ENCODE data around the gene ELL2. TPM values are rescaled to one million over a fixed set of nuclear protein-coding genes. Genes with fewer than 3 reads are reported as not detected.

Gene ELL2
- total and polyA plus RNA-seq, 2 of the 13 experiments (the other 11 are each of a cell fraction or from before 2014, with no cell fraction given), result 78.9 to 97.1 TPM

DNA sequence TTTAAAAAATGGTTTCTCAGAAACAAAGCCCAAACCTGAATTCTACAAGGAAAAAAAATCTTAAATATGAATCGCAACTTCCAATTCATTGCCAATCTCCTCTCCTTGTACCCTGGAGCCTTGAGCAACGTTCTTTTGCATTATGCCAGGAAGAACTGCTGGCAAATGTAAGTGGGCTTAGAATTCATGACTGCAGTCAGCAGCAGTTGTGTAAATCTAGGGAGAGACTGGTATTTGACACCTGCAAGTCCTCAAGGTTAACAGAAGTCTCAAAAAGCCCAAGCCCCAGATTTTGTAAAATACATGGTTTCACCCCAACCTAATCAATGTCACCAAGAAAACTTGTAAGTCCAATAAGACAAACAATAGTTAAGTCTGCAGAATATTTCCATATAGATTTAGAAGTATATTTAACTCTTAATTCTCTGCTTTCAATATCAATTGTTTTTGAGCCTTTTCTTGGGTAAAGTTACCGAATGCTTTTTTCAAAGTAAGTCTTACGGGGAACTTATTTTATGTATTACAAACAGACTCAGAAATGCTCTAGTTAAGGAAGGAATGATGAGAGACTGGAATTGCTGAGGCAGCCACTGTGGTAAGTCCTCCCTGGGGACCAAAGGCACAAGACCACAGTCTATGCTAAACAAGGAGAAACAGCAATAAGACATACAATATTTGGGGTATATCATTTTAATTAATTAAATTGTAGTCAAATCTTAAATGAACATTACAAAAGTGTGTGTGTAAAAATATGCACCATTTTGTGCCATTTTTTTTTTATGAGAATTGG is 31.3 kb downstream of the ELL2 start:
- Histone ChIP-seq H2AFZ (ENCODE audit: low read length) (no peak overlapping the region), H3K9ac (ENCODE audit: insufficient read depth, low read depth, low read length) (no peak overlapping the region), H3K36me3 (replicated peaks in 1 of 2; ENCODE audit: control insufficient read depth in 1 of 2, insufficient read depth in 2 of 2, low read length in 2 of 2) (peaks cover 2 to 21% of the 10 kb centered on the region in 2 experiments), H4K20me1 (ENCODE audit: insufficient read depth, low read length) (peaks cover 94% of the 10 kb centered on the region), H3K4me2 (ENCODE audit: low read depth, low read length) (no peak overlapping the region), H3K27ac (ENCODE audit: extremely low read length, insufficient read depth, low read length) (no peak overlapping the region), H3K9me3 (ENCODE audit: low read length) (no peaks in the 10 kb centered on the region), H3K4me1 (ENCODE audit: insufficient read depth, low read length) (peaks cover 82% of the 10 kb centered on the region), H3K27me3 (ENCODE audit: control insufficient read depth in 1 of 2, insufficient read depth in 2 of 2, low read length in 2 of 2) (no peaks in the 10 kb centered on the region), H3K4me3 (replicated peaks in 1 of 3; ENCODE audit: insufficient read depth in 1 of 3, low read depth in 2 of 3, low read length in 3 of 3) (no peak overlapping the region), H3K79me2 (ENCODE audit: insufficient read depth, low read length) (peaks cover 94% of the 10 kb centered on the region)
- ChIA-PET CTCF (ENCODE audit: low intra/inter-chr PET ratio, low total read pairs) (no interaction called here), POLR2A (no interaction called here)
- 96% methylated on average over 4 of the region's 4 CpGs for WGBS (ENCODE audit: low lambda C conversion rate)
- no TSS peak for BruUV-seq (replicated peaks)
- FAIRE-seq, result no peak
- TF ChIP-seq ZNF558 (CRISPR knock-in tag; IDR thresholded peaks at IDR 0.05; ENCODE audit: borderline replicate concordance), result no peak
- TF ChIP-seq MYNN (CRISPR knock-in tag; IDR thresholded peaks at IDR 0.05; ENCODE audit: low read depth), result no peak
- TF ChIP-seq RBM22 (optimal IDR thresholded peaks at IDR 0.05; ENCODE audit: low read length), result peak; percentile 55
- no peak for TF ChIP-seq CAMTA2 (CRISPR knock-in tag; IDR thresholded peaks at IDR 0.05; ENCODE audit: borderline replicate concordance)
- no peak for TF ChIP-seq FLYWCH1 (CRISPR knock-in tag; IDR thresholded peaks at IDR 0.05)
- TF ChIP-seq RFXANK (CRISPR knock-in tag; IDR thresholded peaks at IDR 0.05), result no peak
- TF ChIP-seq, protein P1, sequence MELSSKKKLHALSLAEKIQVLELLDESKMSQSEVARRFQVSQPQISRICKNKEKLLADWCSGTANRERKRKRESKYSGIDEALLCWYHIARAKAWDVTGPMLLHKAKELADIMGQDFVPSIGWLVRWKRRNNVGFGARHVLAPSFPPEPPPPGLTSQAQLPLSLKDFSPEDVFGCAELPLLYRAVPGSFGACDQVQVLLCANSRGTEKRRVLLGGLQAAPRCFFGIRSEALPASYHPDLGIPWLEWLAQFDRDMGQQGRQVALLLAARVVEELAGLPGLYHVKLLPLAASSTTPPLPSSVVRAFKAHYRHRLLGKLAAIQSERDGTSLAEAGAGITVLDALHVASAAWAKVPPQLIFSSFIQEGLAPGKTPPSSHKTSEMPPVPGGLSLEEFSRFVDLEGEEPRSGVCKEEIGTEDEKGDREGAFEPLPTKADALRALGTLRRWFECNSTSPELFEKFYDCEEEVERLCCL (CRISPR knock-in tag; IDR thresholded peaks at IDR 0.05; ENCODE audit: borderline replicate concordance), result no peak
- peak; percentile 53 for TF ChIP-seq AGO2 (optimal IDR thresholded peaks at IDR 0.05; ENCODE audit: low read depth, low read length)
- ATAC-seq, result no peak
- DNase-seq (ENCODE audit: low spot score), result no peak
- in situ Hi-C loops (cut with HindIII; ENCODE audit: extremely low pct_ligation_motif_present, low pct_unique_long_range_greater_than_20kb) (no loop called here), intact Hi-C loops (cut with micrococcal nuclease; ENCODE audit: unreplicated experiment) (no loop called here)

Measured in HepG2 (cell line).